ENCODE data around the gene SQOR.
"Not testable (repeated sequence)": the region's sequence is repeated elsewhere in the genome, so short reads cannot be mapped to it uniquely, and the experiment has no call there.

Gene SQOR

DNA sequence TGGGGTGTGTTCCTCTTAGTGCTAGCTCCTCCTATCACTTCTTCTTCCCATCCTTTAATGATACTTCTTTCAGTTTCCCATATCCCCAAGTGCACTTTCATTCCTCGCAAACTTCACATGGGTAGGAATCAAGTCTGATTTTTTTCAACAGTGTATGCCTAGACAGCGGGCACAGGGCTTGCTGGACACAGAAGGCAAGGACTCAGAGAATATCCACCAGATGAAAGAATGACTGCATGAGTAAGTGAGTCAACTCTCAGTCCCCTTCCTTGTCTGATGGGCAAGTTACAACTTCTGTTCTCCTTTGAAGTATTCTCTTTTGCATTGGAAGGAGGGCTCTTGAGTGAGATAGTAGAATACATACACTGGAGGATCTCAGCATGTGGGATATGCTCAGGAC, 3.1 kb upstream of the SQOR start:
- DNase-seq (ENCODE audit: low spot score) = no peak

DNA sequence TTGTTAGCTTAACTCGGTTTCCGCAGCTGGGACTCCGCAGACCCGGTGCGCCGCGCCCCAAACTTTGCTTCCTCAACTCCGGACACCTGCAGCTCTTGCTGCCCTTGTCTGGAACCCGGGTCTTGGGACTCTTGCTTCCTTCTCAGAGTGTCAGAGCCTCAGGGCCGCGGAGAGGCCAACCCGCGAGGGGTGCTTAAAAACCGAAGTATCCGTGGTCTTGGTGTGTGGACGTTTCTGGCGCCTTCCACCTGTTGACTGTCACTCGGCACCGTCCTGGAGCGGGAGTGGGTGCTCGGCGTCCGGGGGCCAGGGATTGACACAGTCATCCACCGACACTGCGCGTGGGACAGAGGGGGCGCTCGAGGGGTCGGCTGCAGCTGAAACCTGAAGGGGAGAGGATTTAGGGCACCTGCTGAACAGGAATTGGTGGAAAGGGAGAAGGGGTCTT, 386 bp downstream of the SQOR start:
- peak; percentile 50 for DNase-seq (ENCODE audit: low spot score)

DNA sequence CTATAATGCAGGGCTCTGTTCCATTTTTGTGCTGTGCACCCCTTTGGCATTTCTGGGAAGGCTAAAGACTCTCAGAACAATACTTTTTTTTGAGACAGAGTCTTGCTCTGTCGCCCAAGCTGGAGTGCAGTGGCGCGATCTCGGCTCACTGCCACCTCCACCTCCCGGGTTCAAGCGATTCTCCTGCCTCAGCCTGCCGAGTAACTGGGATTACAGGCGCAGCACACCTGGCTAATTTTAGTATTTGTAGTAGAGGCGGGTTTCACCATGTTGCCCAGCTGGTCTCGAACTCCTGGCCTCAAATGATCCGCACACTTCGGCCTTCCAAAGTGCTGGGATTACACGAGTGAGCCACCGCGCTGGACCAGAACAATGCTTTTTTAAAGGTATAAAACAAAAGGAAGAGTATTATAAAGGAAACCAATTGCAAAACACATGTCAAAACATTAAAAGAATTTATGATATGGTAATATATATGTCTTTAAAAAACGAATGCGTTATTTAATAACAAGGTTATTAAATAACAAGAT, 999 bp downstream of the SQOR start:
- DNase-seq (ENCODE audit: low spot score) = no peak

DNA sequence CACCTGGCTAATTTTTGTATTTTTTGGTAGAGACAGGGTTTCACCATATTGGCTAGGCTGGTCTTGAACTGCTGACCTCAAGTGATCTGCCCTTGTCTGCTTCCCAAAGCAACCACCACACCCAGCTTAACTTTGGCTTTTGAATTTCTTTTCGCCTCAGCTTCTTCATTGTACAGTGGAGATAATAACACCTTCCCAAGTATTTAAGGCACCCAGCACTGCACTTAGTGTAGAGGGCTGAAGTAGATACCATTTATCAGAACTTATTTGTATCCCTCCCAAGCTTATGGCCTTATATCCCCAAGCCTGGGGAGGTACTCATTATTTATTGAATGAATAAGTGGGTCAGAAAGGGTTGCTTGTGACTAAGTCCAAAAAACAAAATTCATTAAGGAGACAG, 2.3 kb downstream of the SQOR start:
- DNase-seq (ENCODE audit: low spot score) = no peak

DNA sequence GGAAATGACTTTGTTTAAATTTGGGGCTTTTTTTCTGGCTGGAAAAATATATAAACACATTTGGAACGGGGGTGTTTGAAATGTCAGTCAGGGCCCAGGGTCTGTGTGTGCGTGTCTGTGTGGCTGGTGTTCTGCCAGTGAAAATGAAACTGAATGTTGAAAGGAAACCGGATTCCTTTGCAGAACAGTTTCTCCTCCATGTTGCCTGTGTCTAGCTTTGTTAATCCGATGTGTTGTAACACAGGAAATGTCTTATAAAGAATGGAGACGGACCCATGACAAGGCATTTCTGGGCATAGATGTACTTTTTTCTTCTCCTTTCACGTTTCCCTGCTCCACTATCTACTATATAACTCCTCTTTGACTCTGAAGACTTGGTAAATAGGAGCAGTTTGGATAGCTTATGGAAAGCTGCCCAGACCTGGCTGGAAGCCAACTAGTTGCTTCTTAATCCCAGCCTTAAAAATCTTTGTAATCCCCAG, 2.8 kb downstream of the SQOR start:
- peak; percentile 73 for DNase-seq (ENCODE audit: low spot score)

DNA sequence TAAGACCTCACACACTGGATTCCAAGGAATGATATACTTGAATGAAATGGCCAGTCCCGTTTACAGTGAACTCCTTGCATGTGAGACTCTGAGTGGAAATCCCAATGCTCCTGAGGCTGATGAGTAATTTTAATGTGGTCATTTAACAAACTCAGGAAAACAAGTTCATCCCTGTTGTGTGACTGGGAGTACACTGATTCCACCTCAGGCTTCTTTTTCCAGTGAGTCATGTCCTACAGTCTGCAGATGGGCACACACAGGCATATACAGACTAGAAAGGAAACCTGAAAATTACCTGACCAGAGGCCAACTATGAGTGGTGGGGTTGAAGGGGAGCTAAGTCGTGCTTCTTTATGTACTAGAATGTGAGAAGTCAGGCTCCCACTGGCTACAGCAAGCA, 5.8 kb downstream of the SQOR start:
- no peak for DNase-seq (ENCODE audit: low spot score)

DNA sequence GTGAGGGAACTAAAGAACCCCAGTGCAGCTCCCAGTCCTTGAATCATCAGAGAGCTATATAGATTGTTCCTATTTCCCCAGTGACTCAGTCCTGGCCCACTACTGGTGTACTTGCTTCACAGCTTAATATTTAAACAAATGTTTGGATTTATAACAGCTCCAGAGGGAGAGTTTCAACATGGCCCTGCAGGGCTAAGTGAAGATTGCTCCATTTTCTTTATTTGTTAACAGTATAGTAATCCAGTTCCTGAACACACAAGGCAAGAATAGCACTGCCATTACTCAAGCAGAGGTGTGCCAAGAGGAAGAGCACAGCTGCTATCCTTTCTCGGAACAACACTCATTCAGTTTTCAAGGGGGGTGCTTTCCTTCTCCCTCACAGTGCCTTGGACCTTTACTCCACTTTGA, 6.5 kb downstream of the SQOR start:
- DNase-seq (ENCODE audit: low spot score) = no peak

DNA sequence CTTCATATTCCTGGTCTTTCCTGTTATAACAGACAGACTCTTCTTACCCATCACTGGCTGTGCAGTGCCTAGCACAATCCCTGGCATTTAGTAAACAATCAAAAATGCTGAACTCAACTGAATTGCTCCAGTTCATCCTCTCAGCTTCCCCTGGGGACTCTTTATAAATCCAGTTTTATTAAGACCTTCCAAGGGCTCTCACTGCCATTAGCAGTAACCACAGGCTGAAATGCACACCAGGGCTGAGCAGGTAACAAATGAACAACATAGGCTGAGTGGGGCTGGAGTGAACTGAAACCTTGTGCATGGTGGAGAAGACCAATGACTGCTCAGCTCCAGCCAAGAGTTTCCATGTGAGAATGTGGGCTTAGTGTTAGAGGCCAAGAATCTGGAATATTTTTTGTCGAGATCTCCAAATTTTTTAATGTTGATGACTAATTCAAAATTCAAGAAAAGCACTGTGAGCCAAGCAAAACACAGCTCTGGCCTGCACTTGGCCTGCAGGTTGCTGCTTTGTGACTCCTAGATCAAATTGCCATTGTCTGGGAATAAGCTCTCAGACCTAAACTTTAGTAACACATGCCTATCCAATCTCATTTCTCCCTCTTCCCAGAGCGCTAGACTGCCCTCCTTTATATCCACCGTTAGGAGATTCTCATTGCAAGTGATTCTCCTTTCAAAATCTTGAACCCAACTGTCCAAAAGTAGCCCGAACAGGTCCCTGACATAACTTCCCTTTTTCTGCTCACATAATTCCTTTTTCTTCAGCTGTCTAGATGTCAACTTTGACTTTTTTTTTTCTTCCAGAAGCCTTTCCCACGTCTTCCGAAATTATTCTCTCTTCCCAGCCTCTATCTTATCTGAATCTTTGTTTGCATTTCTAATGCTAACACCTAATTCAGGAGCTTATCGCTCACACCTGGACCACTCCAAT, 7.4 kb downstream of the SQOR start:
- no peak for DNase-seq (ENCODE audit: low spot score)

DNA sequence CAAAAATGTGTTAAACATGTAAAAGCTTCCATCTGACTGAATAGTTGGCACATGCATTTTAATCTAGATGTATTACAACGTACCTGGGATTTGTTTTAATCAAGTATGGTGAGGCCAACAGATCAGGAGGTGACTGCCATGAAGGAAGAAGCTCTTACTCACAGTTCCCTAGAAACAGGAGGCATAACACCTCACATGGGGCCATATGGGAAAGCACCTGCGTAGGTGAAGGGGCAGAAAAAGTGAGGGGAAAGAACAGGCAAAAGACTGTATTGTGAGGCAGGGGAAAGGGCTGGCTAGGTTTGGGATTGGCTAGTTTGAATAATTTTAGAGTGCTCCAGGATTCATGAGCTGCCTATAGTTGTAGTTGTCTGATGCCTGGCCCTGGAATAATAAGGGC, 9.6 kb downstream of the SQOR start:
- no peak for DNase-seq (ENCODE audit: low spot score)

DNA sequence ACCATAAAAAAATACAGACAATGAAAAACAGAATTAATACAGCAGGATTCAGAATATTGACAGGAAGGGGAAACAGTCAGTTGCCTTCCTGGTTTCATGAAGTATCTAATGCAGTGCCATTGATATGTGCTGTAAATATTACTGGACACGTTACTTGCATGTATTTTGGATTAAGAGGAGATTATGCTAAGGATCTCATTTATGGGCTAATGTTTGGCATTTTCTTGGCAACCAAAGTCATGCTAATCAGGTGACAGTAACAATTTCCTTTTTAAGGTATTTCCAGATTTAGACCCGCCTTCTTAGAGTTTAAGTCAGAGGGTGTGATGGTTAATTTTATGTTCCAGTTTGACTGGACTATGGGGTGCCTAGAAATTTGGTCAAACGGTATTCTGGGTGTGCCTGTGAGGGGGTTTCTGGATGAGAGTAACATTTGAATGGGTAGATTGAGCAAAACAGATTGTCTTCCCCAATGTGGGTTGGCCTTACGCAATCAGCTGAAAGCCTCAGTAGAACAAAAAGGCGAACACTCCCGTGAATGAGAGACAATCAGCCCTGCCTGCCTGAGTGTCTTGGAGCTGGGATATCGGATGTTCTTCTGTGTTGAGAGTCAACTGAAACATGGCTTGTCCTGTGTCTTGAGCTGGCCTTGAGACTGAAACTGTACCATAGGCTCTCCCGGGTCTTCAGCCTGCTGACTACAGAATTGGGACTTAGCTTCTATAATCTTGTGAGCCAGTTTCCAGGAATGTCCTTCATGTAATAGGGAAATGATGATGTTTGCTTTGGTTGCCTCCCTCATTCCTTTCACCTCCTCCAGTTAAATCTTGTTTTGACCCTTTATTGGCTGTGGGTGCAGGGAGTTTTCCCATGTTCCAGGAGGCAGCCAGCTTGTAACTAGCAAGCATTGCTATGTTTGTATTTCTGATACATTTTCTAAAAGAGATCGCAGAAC, 10.5 kb downstream of the SQOR start:
- DNase-seq (ENCODE audit: low spot score) = peak; percentile 68

DNA sequence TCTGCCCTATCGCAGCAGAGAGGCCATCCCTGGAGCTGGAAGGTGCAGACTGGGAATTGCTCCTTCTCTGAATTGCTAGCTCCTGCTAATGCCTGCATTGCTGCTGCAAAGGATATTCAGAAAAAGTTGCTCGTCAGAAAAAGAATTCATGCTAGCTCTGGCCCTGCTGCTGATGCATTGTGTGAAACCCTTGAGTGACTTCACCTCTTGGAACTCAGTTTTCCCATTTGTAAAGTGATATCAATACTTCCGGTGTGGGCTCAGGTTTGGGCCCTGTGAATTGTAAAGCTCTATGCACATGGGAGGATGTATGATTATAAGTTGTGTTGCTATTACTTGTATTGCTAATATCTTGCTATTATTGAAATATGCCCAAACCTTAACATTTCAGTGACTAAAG, 11.4 kb downstream of the SQOR start:
- no peak for DNase-seq (ENCODE audit: low spot score)

DNA sequence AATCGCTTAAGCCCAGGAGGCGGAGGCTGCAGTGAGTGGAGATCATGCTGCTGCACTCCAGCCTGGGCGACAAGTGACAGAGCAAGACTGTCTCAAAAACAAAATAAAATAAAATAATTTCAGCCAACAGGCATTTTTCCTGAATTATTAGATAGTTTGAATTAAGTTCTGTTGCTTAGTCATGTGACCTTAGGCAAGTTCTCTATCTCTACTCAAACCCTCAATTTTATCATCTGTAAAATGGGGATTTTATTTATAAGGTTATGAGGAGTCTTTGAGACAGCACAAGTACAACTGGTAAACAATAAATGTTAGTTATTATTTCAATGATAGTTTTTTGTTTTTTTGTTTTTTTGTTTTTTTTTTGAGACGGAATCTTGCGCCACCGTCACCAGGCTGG, 13.0 kb downstream of the SQOR start:
- DNase-seq (ENCODE audit: low spot score) = no peak

DNA sequence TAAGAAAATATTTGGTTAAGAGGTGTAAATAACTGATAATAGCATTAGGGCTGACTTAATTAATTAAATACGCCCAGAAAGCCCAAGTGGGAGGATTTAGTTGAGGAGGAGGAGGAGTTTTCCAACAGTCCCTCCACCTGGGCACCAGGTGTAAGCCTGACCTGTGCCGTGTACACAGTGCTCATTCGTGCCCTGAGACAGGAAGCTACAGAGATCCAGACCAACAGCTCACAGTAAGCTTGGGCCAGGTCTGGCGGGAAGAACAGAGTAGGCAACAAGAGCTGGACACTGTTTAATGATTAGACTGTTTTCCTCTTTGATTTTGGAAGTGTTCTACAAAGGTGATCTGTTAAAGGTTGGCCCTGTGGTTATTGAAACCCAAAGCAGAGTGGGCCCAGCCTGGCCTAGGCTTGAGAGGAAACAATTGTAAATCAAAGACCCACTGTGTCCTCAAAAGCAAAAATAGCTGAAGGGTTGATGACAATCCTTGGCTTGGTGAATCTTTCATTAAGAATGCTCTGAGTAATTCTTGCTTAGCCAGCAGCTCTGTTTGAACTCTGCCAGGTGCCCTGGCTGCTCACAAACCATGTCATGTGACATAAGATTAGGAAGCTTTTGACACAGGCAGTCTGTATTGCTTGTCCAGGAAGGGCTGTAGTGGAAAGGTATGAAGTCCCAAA, 13.8 kb downstream of the SQOR start:
- no peak for DNase-seq (ENCODE audit: low spot score)

DNA sequence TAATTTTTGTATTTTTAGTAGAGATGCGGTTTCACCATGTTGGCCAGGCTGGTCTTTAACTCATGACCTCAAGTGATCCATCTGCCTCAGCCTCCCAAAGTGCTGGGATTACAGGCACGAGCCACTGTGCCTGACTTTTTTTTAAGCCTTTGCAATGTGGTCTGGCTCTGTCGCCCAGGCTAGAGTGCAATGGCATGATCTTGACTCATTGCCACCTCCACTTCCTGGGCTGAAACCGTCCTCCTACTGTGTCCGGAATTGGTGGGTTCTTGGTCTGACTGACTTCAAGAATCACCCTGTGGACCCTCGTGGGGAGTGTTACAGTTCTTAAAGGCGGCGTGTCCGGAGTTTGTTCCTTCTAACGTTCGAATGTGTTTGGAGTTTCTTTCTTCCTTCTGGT, 15.2 kb downstream of the SQOR start:
- DNase-seq (ENCODE audit: low spot score) = not testable (repeated sequence)

DNA sequence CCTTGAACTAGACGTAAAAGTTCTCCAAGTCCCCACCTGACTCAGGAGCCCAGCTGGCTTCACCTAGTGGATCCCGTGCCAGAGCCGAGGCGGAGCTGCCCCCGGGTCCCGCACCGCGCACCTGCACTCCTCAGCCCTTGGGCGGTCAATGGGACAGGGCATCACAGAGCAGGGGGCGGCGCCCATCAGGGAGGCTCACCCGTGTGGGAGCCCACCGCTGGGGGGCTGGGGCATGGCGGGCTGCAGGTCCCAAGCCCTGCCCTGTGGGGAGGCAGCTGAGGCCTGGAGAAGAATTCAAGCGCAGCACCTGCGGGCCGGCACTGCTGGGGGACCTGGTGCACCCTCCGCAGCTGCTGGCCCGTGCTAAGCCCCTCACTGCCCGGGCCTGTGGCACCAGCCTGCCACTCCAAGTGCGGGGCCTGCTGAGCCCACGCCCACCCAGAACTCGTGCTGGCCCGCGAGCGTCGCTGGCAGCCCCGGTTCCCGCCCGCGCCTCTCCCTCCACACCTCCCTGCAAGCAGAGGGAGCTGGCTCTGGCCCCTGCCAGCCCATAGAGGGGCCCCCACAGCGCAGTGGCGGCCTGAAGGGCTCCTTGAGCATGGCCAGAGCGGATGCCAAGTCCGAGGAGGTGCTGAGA, 16.2 kb downstream of the SQOR start:
- no peak for DNase-seq (ENCODE audit: low spot score)

DNA sequence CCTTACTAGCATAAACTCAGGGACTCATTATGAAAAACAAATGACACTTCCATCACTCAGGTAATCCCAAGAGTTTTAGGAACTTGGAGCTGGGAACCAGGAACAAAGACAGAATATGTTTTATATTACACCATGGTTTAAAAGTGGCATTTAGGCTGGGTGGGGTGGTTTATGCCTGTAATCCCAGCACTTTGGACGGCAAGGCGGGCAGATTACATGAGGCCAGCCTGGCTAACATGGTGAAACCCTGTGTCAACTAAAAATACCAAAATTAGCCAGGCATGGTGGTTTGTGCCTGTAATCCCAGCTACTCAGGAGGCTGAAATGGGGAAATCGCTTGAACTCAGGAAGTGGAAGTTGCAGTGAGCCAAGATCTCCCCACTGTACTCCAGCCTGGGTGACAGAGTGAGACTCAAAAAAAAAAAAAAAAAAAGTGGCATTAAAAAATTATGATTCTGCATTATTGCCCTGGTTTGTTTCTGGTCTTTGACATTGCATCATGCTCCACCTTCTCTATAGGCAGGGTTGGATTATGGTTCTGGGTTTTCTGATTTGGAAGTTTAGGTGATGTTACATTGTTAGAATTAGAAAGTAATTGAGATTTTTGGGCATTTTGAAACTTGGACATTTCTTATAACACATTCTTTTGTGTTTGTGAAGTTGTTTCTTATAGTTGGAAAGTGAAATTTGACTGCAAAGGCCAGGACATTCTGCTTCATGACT, 19.0 kb downstream of the SQOR start:
- DNase-seq (ENCODE audit: low spot score) = peak; percentile 42

DNA sequence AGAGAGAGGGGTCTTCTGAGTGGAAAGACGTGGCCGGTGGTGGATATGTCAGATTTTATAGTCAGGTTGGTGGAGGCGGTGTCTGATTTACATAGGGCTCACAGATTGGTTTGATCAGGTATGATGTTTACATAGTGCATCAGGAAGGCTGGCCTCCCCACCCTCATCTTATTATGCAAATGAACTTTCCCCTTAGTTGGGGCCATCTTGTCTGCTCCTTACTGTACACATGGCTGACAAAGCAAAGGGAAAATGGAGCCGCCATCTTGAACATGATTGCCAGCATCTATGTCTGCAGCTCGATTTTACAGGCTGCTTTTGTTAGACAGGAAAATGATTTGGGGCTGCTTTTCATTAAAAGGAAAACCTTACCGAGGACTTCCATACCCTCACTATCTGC, 19.9 kb downstream of the SQOR start:
- DNase-seq (ENCODE audit: low spot score) = no peak

DNA sequence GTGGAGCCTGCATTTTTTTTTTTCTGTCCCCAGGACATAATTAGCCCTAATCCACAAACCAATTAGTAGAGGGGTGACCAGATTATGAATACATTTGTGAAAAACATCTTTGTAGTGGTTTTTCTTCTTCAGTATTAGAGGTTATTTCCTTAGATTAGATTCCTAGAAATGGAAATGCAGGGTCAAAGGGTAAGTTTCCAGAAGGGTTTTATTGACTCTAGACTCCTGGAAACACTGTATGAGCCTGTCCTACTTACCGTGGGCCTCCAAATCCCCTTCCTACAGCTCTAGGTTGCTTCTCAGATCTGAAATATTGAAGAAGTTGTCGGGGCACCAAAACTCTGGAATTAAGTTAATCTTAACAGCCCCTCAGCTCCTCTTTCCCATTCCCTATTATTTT, 22.4 kb downstream of the SQOR start:
- no peak for DNase-seq (ENCODE audit: low spot score)

DNA sequence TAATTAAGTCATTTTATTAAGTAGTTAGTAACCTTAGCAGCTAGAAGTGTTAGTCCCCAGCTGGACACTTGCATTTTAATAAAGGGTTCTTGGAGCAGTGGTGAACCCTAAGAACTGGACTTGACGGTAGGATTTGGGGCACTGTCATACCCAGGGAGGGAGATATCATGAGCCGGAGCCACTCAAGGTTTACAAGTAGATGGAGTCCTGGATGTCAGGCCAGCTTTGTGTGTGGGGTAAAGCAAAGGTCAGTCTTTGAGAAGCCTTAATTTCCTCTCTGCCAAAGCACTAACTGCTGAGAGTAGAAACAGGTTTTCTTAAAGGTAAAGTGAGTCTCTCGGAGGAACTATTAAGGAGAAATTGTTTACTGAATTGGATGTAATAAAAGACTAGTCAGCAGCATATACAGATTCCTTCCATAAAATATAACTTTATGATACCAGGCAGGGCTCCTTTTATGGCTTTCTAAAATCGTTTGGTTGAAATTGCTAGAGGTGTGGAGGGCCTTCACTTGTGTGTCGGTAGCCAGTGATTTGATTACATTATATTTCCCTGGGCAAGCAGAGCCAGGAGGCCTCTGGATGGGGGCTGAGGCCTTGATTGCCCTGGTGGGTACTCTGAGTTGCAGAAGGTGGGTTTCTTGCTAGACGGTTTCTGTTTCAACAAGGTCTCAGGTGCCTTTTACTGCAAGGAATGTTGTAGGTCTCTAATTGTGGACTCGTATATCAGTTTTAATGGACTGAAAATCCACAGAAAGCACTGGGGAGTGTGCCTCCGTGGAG, 23.1 kb downstream of the SQOR start:
- DNase-seq (ENCODE audit: low spot score) = no peak

All from Ammon's horn (tissue), 1 donor.